ENCODE data around the gene ECHS1.

Gene ECHS1

GRCh38 chr10:133334503-133335245 is 38.5 kb downstream of the ECHS1 start:
- no peak for DNase-seq (ENCODE audit: low read depth)
- H3K4me3 ChIP-seq (ENCODE audit: low read depth, low read length) = no peak overlapping the region
- TF ChIP-seq CTCF (IDR thresholded peaks at IDR 0.05; ENCODE audit: insufficient read depth, low read depth, low read length, missing control alignments) = no peak

GRCh38 chr10:133332936-133333699 is 40.0 kb downstream of the ECHS1 start:
- DNase-seq (ENCODE audit: low read depth) = no peak
- no peak overlapping the region for H3K4me3 ChIP-seq (ENCODE audit: low read depth, low read length)
- no peak for TF ChIP-seq CTCF (IDR thresholded peaks at IDR 0.05; ENCODE audit: insufficient read depth, low read depth, low read length, missing control alignments)

GRCh38 chr10:133329491-133330202 is 43.5 kb downstream of the ECHS1 start:
- H3K4me3 ChIP-seq (ENCODE audit: low read depth, low read length) = no peak overlapping the region
- DNase-seq (ENCODE audit: low read depth) = peak; percentile 86
- peak; percentile 87 for TF ChIP-seq CTCF (IDR thresholded peaks at IDR 0.05; ENCODE audit: insufficient read depth, low read depth, low read length, missing control alignments)

- no peak for DNase-seq (ENCODE audit: low read depth)
- no peak overlapping the region for H3K4me3 ChIP-seq (ENCODE audit: low read depth, low read length)
- TF ChIP-seq CTCF (IDR thresholded peaks at IDR 0.05; ENCODE audit: insufficient read depth, low read depth, low read length, missing control alignments) = no peak
Observed at GRCh38 chr10:133328358-133329343, 44.5 kb downstream of the ECHS1 start.

- no peak for DNase-seq (ENCODE audit: low read depth)
- no peak for TF ChIP-seq CTCF (IDR thresholded peaks at IDR 0.05; ENCODE audit: insufficient read depth, low read depth, low read length, missing control alignments)
Observed at GRCh38 chr10:133327651-133328357, 45.4 kb downstream of the ECHS1 start.

More at GRCh38 chr10:133327651-133328357, 45.4 kb downstream of the ECHS1 start:
- no peak overlapping the region for H3K4me3 ChIP-seq (ENCODE audit: low read depth, low read length)

Measured in GM12865 (cell line).